Osteocyte (in vitro differentiated cells): ENCODE measurements around the gene TRAPPC1. TPM values are rescaled to one million over a fixed set of nuclear protein-coding genes. Genes with fewer than 3 reads are reported as not detected.

ENCODE experiments used
- DNase-seq: peaks from one replicate; pipeline ENCODE4 v3.0.0; 2021; ENCODE audit warnings: mixed read lengths; ENCODE audit not compliant: unreplicated experiment; ENCODE audit errors: extremely low spot score
- H3K27ac Mint-ChIP-seq: one replicate; pipeline ENCODE4 v1.8.0; 2021; ENCODE audit warnings: mild to moderate bottlenecking, mixed read lengths; ENCODE audit not compliant: unreplicated experiment
- H3K27me3 Mint-ChIP-seq: one replicate; pipeline ENCODE4 v1.8.0; 2021; ENCODE audit warnings: mixed read lengths; ENCODE audit not compliant: unreplicated experiment
- H3K36me3 Mint-ChIP-seq: one replicate; pipeline ENCODE4 v1.8.0; 2021; ENCODE audit warnings: mixed read lengths; ENCODE audit not compliant: unreplicated experiment
- H3K4me1 Mint-ChIP-seq: one replicate; pipeline ENCODE4 v1.8.0; 2021; ENCODE audit warnings: mixed read lengths; ENCODE audit not compliant: unreplicated experiment
- H3K4me3 Mint-ChIP-seq: one replicate; pipeline ENCODE4 v1.8.0; 2021; ENCODE audit warnings: mild to moderate bottlenecking, moderate library complexity, mixed read lengths; ENCODE audit not compliant: unreplicated experiment
- H3K9me3 Mint-ChIP-seq: one replicate; pipeline ENCODE4 v1.8.0; 2021; ENCODE audit warnings: mixed read lengths; ENCODE audit not compliant: unreplicated experiment
- total RNA-seq: library from RNA; stranded (reverse); gene quantifications from 2 replicates; pipeline ENCODE4 v1.2.1, GENCODE V29; 2021
- TF ChIP-seq, protein P1 (sequence below): fragments of 200-600 bp; sonication (generic); IDR thresholded peaks from 2 replicates; pipeline ENCODE4 v1.5.0; 2021; ENCODE audit warnings: antibody characterized with exemption, mild to moderate bottlenecking, moderate library complexity

TRAPPC1 gene
- total RNA-seq, 1 donor from 2014 or later, result 122 TPM

DNA sequence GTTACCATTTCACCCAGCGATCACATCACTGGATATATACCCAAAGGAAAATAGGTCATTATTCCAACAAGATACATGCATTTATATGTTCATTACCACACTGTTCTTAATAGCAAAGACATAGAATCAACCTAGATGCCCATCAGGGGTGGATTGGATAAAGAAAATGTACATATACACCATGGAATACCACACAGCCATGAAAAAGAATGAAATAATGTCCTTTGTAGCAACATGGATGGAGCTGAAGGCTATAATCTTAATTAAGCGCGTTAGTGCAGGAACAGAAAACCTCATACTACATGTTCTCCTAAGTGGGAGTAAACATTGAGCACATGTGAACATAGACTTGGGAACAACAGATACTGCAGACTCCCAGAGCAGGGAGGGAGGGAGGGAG, 18.8 kb upstream of the TRAPPC1 start:
- TF ChIP-seq, protein P1, sequence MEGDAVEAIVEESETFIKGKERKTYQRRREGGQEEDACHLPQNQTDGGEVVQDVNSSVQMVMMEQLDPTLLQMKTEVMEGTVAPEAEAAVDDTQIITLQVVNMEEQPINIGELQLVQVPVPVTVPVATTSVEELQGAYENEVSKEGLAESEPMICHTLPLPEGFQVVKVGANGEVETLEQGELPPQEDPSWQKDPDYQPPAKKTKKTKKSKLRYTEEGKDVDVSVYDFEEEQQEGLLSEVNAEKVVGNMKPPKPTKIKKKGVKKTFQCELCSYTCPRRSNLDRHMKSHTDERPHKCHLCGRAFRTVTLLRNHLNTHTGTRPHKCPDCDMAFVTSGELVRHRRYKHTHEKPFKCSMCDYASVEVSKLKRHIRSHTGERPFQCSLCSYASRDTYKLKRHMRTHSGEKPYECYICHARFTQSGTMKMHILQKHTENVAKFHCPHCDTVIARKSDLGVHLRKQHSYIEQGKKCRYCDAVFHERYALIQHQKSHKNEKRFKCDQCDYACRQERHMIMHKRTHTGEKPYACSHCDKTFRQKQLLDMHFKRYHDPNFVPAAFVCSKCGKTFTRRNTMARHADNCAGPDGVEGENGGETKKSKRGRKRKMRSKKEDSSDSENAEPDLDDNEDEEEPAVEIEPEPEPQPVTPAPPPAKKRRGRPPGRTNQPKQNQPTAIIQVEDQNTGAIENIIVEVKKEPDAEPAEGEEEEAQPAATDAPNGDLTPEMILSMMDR, result no peak
- Mint-ChIP-seq H3K27me3 (no peaks in the 10 kb centered on the region), H3K4me3 (no peak overlapping the region)

DNA sequence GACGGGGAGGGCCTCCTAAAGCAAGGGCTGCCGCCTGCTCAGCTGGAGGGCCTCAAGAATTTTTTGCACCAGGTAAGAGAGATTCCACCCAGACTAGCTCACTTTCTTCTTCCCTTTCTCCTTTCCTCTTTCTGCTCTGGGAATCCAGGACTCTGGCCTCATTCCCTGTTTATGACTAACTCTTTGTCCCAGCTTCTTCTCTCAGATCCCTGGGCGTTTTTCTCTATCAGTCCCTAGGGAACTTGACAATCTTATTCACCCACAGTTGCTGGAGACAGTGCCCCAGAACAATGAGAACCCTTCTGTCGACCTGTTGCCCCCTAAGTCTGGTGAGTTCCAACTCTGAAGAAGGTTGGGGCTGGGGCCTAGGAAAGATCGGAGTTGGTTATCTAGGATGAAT, 15.9 kb upstream of the TRAPPC1 start:
- TF ChIP-seq, protein P1, result no peak
- H3K27me3 Mint-ChIP-seq, result no peaks in the 10 kb centered on the region
- H3K27ac Mint-ChIP-seq, result no peak overlapping the region
- H3K36me3 Mint-ChIP-seq, result peaks cover 44% of the 10 kb centered on the region
- H3K4me3 Mint-ChIP-seq, result no peak overlapping the region
- no peaks in the 10 kb centered on the region for H3K4me1 Mint-ChIP-seq
- DNase-seq, result no peak
- H3K9me3 Mint-ChIP-seq, result no peaks in the 10 kb centered on the region

More for the DNA sequence above, 18.8 kb upstream of the TRAPPC1 start:
- Mint-ChIP-seq H3K36me3 (peaks cover 34% of the 10 kb centered on the region), H3K27ac (no peak overlapping the region), H3K9me3 (no peaks in the 10 kb centered on the region), H3K4me1 (no peaks in the 10 kb centered on the region)
- DNase-seq, result no peak

DNA sequence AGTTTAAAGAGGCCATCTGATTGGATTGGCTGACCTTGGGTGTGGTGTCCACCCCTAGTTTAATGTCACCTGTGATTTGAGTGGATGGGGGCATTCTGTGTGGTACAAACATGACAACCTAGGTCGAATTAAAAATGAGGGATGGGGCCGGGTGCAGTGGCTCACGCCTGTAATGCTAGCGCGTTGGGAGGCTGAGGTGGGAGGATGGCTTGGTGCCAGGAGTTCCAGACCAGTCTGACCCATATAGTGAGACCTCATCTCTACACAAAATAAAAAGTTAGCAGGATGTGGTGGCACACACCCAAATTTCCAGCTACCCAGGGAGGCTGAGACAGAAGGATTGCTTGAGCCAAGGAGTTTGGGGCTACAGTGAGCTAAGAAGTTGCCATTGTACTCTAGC, 14.7 kb upstream of the TRAPPC1 start:
- DNase-seq, result no peak
- H3K27me3 Mint-ChIP-seq, result no peaks in the 10 kb centered on the region
- peaks cover 47% of the 10 kb centered on the region for H3K36me3 Mint-ChIP-seq
- TF ChIP-seq, protein P1, result no peak
- no peak overlapping the region for H3K27ac Mint-ChIP-seq
- no peaks in the 10 kb centered on the region for H3K4me1 Mint-ChIP-seq
- no peak overlapping the region for H3K4me3 Mint-ChIP-seq
- H3K9me3 Mint-ChIP-seq, result no peaks in the 10 kb centered on the region

DNA sequence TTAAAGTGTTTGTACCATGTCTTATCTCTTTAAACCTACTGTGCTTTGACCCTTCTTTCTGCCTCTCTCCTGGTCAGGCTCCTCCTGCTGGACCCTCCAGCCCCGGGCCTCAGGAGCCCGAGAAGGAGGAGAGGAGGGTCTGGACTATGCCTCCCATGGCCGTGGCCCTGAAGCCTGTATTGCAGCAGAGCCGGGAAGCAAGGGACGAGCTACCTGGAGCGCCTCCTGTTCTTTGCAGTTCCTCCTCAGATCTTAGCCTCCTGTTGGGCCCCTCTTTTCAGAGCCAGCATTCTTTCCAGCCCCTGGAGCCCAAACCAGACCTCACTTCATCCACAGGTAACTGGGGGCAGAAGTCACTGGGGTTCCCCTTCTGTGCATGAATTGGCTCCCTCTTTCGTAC, 13.9 kb upstream of the TRAPPC1 start:
- no peaks in the 10 kb centered on the region for H3K4me1 Mint-ChIP-seq
- TF ChIP-seq, protein P1, result no peak
- H3K27me3 Mint-ChIP-seq, result no peaks in the 10 kb centered on the region
- no peak for DNase-seq
- H3K9me3 Mint-ChIP-seq, result no peaks in the 10 kb centered on the region
- H3K36me3 Mint-ChIP-seq, result peaks cover 51% of the 10 kb centered on the region
- no peak overlapping the region for H3K27ac Mint-ChIP-seq
- no peak overlapping the region for H3K4me3 Mint-ChIP-seq

DNA sequence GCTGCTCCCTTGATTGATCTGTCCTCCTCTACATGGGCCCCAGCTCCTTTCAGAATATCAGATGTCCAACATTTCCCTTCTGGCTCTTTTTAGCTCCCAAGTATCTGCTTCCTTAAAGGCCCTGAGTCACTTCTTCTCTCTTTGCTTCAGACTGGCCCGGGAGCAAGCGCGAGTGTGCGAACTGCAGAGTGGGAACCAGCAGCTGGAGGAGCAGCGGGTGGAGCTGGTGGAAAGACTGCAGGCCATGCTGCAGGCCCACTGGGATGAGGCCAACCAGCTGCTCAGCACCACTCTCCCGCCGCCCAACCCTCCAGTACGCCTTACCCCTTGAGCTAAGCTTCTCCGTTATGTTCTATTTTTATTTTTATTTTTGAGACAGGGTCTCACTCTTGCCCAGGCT, 12.6 kb upstream of the TRAPPC1 start:
- H3K27ac Mint-ChIP-seq, result no peak overlapping the region
- H3K36me3 Mint-ChIP-seq, result peaks cover 50% of the 10 kb centered on the region
- TF ChIP-seq, protein P1, result no peak
- no peaks in the 10 kb centered on the region for H3K27me3 Mint-ChIP-seq
- no peaks in the 10 kb centered on the region for H3K4me1 Mint-ChIP-seq
- no peak for DNase-seq
- no peaks in the 10 kb centered on the region for H3K9me3 Mint-ChIP-seq
- H3K4me3 Mint-ChIP-seq, result no peak overlapping the region
